GM19035 (cell line): Measurements from ENCODE around the gene SGSH.
"Not testable (repeated sequence)": the region's sequence is repeated elsewhere in the genome, so short reads cannot be mapped to it uniquely, and the experiment has no call there.

ENCODE experiments used
- ATAC-seq: cut with Tn5 transposase; IDR thresholded peaks from one replicate; pipeline ENCODE4 v1.9.1; 2021; ENCODE audit not compliant: unreplicated experiment

SGSH gene

DNA sequence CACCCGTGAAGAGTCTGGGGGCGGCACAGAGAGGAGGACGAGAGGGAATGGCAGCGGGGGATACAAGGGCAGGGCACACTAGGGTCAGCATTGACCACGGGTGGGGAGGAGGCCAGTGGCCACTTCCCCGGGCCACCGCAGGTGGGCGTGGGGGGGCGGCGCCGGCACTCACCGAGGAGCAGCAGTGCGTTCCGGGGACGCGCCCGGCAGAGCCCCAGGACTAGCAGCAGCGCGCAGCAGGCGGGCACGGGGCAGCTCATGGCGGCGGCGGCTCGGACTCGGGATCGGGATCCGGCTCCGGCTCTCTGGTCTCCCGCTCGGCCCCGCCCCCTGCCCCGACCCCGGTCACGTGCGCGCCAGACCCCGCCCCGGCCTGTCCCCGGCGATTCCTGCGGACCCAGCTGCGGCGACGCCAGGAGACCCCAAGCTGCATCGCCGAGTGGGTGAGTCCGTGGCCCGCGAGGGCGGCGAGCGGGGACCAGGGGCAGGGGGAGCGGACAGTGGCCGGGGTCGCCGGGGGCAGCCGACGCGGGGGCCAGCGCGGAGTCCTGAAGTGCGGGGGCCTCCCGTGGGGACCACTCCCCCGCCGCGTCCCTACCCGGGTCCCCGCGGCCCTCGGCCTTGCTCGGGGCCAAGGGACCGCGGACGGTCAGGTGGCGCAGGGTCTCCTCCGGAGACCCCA is at the start of gene SGSH, which contains the start of gene SLC26A11:
TSS of gene SGSH (minus strand) at position 280 of the 682 bp plus-strand sequence. CDS start at position 260, 20 bp downstream.
TSS of gene SLC26A11 (plus strand) at position 374 of the 682 bp plus-strand sequence. CDS start 1,134 bp downstream, outside the sequence.
- peak; percentile 36 for ATAC-seq

- no peak for ATAC-seq
Observed at GRCh38 chr17:80269405-80269807, 49.3 kb upstream of the SGSH start.

DNA sequence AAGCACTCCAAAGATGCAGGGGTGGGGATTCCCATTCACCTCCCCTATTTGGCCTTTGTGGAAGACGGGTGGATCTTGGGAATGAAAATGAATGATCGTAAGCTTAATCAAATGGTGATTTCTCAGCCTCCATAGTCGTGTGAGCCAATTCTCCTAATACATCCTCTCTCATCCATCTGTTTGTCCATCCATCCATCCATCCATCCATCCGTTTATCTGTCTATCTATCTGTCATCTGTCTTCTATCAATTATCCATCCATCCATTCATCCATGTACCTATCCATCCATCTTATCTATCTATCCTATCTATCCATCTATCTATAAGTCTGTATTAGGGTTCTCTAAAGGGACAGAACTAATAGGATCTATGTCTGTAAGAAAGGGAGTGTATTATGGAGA is 48.3 kb upstream of the SGSH start:
- ATAC-seq: no peak

DNA sequence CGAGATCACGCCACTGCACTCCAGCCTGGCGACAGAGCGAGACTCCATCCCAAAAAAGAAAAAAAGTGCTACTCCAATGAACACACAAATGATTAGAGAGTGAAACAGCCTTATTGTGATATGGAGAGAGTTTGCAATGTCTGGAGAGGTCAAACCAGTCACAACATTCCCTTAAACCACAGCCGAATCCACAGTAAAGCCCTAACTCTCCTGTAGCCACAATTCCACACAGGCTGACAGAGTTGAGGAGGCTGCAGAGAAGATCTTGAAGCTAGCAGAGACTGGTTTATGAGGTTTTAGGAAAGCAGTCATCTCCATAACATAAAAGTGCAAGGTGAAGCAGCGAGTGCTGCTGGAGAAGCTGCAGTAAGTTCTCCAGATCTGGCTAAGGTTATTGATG is 47.3 kb upstream of the SGSH start:
- ATAC-seq: no peak

- no peak for ATAC-seq
Observed at GRCh38 chr17:80265205-80266068, 45.3 kb upstream of the SGSH start.

GRCh38 chr17:80264205-80265075 is 44.3 kb upstream of the SGSH start:
- ATAC-seq: no peak

DNA sequence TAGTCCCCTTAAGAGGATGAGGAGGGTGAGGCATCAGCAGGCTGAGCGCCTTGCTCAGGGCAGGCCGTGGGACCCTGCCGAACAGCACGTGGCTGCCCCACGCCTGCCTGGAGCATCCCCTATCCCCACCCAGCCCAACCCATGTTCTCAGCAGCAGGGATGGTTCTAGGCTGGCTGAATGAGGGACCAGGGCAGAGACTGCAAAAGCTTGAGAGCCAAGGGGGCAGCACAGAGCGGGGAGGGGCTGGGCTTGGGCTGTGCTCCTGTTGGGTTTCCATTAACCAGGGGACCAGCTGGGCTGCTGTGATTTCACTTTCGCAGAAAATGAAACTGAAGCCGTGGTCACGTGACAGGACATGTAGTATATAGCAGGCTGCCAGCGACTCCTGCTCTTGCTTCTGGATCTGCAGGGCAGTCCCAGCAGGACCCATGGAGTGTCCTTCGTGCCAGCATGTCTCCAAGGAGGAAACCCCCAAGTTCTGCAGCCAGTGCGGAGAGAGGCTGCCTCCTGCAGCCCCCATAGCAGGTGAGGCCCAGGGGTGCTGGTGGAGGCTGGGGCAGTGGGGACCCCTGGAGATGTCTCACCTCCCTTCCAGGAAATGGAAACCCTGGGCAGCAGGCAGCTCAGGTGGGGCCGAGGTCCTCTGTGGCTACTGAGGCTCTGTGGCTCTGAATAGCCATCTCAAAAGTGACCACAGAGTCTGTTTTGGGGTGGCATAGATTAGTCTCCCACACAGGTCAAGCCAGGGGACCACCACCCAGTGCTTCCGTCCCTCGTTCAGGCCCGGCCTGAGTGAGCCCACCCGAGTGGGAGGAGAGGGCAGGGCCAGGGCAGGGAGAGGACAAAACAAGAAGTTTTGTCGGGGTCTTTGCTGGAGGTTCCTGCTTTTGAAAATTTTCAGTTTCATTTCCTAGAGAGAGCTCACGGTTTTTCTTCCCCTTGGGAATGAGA is 43.4 kb upstream of the SGSH start:
- peak; percentile 35 for ATAC-seq

- no peak for ATAC-seq
Observed at GRCh38 chr17:80262775-80263244, 42.7 kb upstream of the SGSH start.

- no peak for ATAC-seq
Observed at GRCh38 chr17:80262291-80262690, 42.2 kb upstream of the SGSH start.

DNA sequence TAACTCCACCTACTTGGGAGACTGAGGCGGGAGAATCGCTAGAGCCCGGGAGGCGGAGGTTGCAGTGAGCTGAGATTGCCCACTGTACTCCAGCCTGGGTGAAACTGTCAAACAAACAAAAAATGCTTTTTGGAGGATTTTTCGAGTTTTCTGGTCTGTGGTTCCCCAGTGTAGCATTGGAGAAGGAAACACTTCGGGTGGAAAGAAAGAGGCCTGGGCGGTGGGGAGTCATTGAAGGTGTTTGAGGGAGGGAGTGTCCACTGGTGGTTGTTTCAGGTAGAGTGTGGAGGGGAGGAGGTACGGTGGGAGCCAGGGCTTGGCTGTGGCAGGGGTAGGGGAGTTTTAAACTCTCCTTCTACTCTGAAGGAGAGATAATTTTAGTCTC is 41.8 kb upstream of the SGSH start:
- no peak for ATAC-seq

DNA sequence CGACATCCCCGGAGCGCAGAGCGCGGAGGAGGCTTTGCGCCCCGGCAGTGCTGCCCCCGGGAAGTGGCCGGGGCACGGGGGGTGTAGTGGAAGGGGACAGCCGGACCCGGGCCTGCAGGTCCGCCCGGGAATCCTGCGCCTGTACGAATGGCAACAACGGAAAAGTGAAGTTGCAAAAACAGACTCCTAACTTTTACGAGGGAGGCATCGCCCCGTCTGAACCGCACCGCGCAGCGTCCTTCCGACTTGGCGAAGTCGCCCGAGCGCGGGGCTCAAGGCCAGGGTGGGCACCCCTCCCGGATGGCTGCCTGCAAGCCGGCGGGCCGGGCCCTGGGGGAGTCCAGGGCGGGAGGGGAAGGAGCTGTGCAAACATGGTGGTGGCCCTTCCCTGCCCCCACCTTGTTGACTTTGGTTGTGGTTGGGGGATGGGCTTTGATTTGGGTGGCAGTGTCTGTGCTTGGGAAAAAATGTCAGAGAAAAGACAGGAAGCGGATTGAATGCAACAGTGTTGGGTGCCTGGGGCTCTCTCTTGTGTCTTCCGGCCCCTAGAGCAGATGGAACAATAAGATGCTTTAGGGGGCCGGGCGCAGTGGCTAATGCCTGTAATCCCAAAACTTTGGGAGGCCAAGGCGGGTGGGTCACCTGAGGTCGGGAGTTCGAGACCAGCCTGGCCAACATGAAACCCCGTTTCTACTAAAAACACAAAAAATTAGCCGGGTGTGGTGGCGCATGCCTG is 41.2 kb upstream of the SGSH start:
- ATAC-seq: no peak

DNA sequence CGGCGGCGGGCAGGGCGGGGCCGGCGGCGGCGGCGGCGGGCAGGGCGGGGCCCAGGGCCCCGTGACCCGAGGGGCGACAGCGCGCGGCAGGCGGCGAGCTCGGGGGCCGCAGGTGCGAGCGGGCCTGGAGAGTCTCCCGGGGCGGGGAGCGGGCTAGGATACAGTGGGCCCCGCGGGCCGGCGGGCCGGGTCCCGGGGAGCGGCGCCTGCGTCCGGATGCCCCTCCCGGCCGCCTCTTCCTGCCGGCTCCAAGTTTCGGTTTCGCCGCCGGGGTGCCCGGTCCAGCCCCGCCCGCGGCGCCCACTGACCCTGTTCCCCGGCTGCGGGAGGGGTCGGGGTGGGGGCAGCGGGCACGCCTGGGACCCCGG is 40.6 kb upstream of the SGSH start, which contains the start of gene RNF213:
TSS of gene RNF213 (plus strand) at position 62 of the 368 bp plus-strand sequence. CDS start 2,830 bp downstream, outside the sequence.
- peak; percentile 34 for ATAC-seq

- peak; percentile 35 for ATAC-seq
Observed at GRCh38 chr17:80260069-80260535, 40.0 kb upstream of the SGSH start.

GRCh38 chr17:80259457-80260068 is 39.4 kb upstream of the SGSH start:
- ATAC-seq: no peak

GRCh38 chr17:80258296-80258695 is 38.2 kb upstream of the SGSH start:
- not testable (repeated sequence) for ATAC-seq

DNA sequence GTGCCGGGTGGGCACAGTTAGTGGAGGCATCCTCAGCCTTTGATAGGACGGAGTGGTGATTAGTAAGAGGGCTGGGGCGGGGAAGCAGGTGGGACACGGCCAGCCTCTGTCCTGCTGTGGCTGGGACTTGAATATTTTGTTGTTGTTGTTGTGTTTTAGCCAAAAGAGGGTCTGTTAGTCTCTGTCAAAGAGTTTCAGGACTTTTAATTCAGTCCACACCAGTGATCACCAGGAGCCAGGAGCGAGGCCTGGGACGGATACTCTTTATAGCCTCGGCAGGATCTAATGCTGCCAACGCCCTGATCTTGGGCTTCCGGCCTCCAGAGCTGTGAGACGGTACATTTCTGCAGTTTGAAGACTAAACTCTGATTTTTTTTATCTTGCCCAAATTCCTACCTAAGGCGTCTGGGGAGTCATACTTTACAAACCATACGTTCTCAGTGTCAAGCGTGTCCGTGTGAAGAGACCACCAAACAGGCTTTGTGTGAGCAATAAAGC is 37.6 kb upstream of the SGSH start:
- ATAC-seq: no peak

GRCh38 chr17:80256034-80256350 is 35.9 kb upstream of the SGSH start:
- ATAC-seq: no peak

GRCh38 chr17:80254396-80255251 is 34.5 kb upstream of the SGSH start:
- ATAC-seq: peak; percentile 57
